Panc1 (cell line): Measurements from ENCODE around the gene RASGRP2. TPM values are rescaled to one million over a fixed set of nuclear protein-coding genes. Genes with fewer than 3 reads are reported as not detected.

ENCODE experiments used
- ATAC-seq: fragments of 200-7000 bp; cut with Tn5 transposase; 2 replicates; pipeline ENCODE4 v1.9.1; 2020; ENCODE audit warnings: mild to moderate bottlenecking, moderate library complexity
- BruUV-seq: library from RNA; stranded (reverse); fragments of 400-500 nt; replicated peaks from 2 replicates; lab custom pipeline; 2021; lab: Mats Ljungman, UMichigan
- CTCF ChIA-PET: fragments of 300-600 bp; sonication (Branson Sonifier 250); formaldehyde crosslinking; loops from one replicate; lab custom pipeline; 2022; ENCODE audit warnings: antibody characterized with exemption; lab: Charles Lee
- POLR2A ChIA-PET: fragments of 300-600 bp; sonication (Branson Sonifier 250); formaldehyde crosslinking; loops from one replicate; lab custom pipeline; 2022; ENCODE audit warnings: antibody characterized with exemption; lab: Charles Lee
- DNase-seq: peaks from one replicate; pipeline ENCODE4 v3.0.0-alpha.2; 2010; ENCODE audit warnings: low read depth, low spot score
- H3K27ac ChIP-seq: 2 replicates; pipeline ENCODE4 v1.5.1; 2011; ENCODE audit warnings: mild to moderate bottlenecking, low read length, inconsistent platforms
- H3K27me3 ChIP-seq: fragments of 200-500 bp; sonication (Bioruptor generic); 2 replicates; pipeline ENCODE4 v1.6.0; 2014; ENCODE audit warnings: low read length, inconsistent platforms; ENCODE audit not compliant: control insufficient read depth, insufficient read depth
- H3K36me3 ChIP-seq: fragments of 200-500 bp; sonication (Bioruptor generic); 2 replicates; pipeline ENCODE4 v1.5.1; 2014; ENCODE audit warnings: inconsistent platforms, mild to moderate bottlenecking, low read length, moderate library complexity; ENCODE audit not compliant: control insufficient read depth, insufficient read depth
- H3K4me1 ChIP-seq: 2 replicates; pipeline ENCODE4 v1.5.1; 2011; ENCODE audit warnings: inconsistent platforms, mild to moderate bottlenecking, low read length, moderate library complexity; ENCODE audit not compliant: control insufficient read depth, insufficient read depth
- H3K4me3 ChIP-seq, 2 experiments: 2 replicates each; pipeline ENCODE4 v1.5.1; 2011 to 2012; ENCODE audit warnings: low read depth in 2 of 2, low read length in 2 of 2, mild to moderate bottlenecking in 2 of 2, inconsistent platforms in 1 of 2, moderate library complexity in 1 of 2
- H3K9me3 ChIP-seq: fragments of 200-500 bp; sonication (Bioruptor generic); 2 replicates; pipeline ENCODE4 v1.5.1; 2014; ENCODE audit warnings: low read depth, mild to moderate bottlenecking, inconsistent platforms, low read length, moderate library complexity; ENCODE audit not compliant: control insufficient read depth, insufficient read depth
- POLR2AphosphoS5 ChIP-seq: IDR thresholded peaks from 2 replicates; pipeline ENCODE4 v1.6.1; 2012; ENCODE audit warnings: mild to moderate bottlenecking, low read depth, low read length, moderate library complexity
- REST ChIP-seq, 2 experiments: IDR thresholded peaks; 2 replicates each; pipeline ENCODE4 v1.6.1; 2011 to 2012; ENCODE audit warnings: low read depth in 2 of 2, control low read depth in 1 of 2, low read length in 1 of 2, mild to moderate bottlenecking in 1 of 2, moderate library complexity in 1 of 2; ENCODE audit not compliant: insufficient read depth in 1 of 2
- SIN3A ChIP-seq: IDR thresholded peaks from 2 replicates; pipeline ENCODE4 v1.6.1; 2012; ENCODE audit warnings: low read depth, mild to moderate bottlenecking, low read length, moderate library complexity, borderline replicate concordance; ENCODE audit not compliant: insufficient read depth
- TCF7L2 ChIP-seq: IDR thresholded peaks from 2 replicates; pipeline ENCODE4 v1.6.1; 2011; ENCODE audit warnings: mild to moderate bottlenecking, low read depth, low read length, inconsistent platforms
- in situ Hi-C: cut with HindIII; loops from 2 replicates; pipeline ENCODE4 v1.10.0; 2016; ENCODE audit warnings: low sequenced_read_pairs, low pct_unique_long_range_greater_than_20kb
- intact Hi-C: fragments of 100-400 bp; cut with micrococcal nuclease; formaldehyde crosslinking; loops from one replicate; pipeline ENCODE4 v1.10.0; 2022; ENCODE audit not compliant: unreplicated experiment
- total RNA-seq: library from RNA; stranded (reverse); gene quantifications from one replicate; pipeline ENCODE4 v1.2.1, GENCODE V29; 2021; ENCODE audit not compliant: unreplicated experiment
- TF ChIP-seq, protein P1 (sequence below): fragments of 450-650 bp; IDR thresholded peaks from 2 replicates; pipeline ENCODE4 v1.5.1; 2017; ENCODE audit warnings: mild to moderate bottlenecking

The RASGRP2 gene
- total RNA-seq, 1 experiment from 2014 or later, result 3.7 TPM

- no peak for TF ChIP-seq SIN3A
- TF ChIP-seq POLR2AphosphoS5, result no peak
- TF ChIP-seq, protein P1, sequence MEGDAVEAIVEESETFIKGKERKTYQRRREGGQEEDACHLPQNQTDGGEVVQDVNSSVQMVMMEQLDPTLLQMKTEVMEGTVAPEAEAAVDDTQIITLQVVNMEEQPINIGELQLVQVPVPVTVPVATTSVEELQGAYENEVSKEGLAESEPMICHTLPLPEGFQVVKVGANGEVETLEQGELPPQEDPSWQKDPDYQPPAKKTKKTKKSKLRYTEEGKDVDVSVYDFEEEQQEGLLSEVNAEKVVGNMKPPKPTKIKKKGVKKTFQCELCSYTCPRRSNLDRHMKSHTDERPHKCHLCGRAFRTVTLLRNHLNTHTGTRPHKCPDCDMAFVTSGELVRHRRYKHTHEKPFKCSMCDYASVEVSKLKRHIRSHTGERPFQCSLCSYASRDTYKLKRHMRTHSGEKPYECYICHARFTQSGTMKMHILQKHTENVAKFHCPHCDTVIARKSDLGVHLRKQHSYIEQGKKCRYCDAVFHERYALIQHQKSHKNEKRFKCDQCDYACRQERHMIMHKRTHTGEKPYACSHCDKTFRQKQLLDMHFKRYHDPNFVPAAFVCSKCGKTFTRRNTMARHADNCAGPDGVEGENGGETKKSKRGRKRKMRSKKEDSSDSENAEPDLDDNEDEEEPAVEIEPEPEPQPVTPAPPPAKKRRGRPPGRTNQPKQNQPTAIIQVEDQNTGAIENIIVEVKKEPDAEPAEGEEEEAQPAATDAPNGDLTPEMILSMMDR, result no peak
- no peak for TF ChIP-seq REST (IDR thresholded peaks at IDR 0.05; ENCODE audit: insufficient read depth in 1 of 2, low read depth in 2 of 2, low read length in 1 of 2)
- TF ChIP-seq TCF7L2, result no peak
- ChIA-PET CTCF (interaction anchor here (0.5 to 0.7 kb wide), 3 partner anchors 28 to 1071 kb away, joined by 3 to 7 read pairs (median 5); no protein-coding TSS in a partner anchor), POLR2A (no interaction called here)
- in situ Hi-C loops, result no loop called here
- no peaks in the 10 kb centered on the region for H3K9me3 ChIP-seq
- H3K27me3 ChIP-seq, result peaks cover 2% of the 10 kb centered on the region; the same call in 1 of the 2 replicates
- no peak overlapping the region for H3K27ac ChIP-seq
- ATAC-seq (no peak), DNase-seq (no peak)
- intact Hi-C loops, result no loop called here
- peaks cover 5% of the 10 kb centered on the region; the same call in 1 of the 2 replicates for H3K4me1 ChIP-seq
- no peaks in the 10 kb centered on the region for H3K36me3 ChIP-seq
- no TSS peak for BruUV-seq
- no peak overlapping the region for H3K4me3 ChIP-seq
Measured at GRCh38 chr11:64716473-64717267, 27.3 kb downstream of the RASGRP2 start.

DNA sequence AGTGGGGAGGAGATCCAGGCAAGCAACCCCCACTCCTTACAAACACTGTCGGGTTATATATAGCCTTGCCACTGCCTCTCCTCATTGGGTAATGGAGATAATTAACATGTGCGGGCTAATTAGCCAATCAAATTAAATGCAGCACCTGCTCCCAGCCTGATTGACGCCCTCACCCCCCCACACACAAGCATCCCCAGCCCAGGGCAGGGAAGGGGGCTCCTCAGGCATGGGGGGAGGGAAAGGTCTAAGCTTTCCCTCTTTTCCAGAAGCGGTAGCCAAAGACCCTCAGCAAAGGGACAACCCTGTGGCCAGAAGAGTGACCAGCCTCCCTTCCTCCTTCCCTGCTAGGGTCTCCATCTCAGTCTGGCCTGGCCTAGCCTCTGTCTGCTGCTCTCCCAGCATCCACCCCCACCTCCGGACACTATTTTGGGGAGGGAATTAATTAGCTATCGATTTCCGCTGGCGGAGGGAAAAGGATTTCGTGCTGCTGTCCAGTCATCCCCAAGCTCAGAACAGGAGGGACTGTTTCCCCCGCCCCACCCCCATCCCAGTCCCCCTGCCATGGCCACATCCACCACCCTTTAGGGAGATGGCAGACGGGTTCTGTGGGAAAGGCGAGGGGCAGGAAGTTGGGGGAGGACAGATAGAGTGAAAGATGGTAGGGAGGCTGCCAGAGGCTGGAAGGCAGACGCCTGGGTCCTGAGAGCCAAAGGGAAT is 28.0 kb downstream of the RASGRP2 start:
- Histone ChIP-seq H3K27ac (no peak overlapping the region), H3K4me1 (peaks cover 5% of the 10 kb centered on the region; the same call in 1 of the 2 replicates), H3K9me3 (no peaks in the 10 kb centered on the region), H3K27me3 (peaks cover 2% of the 10 kb centered on the region; the same call in 1 of the 2 replicates), H3K4me3 (no peak overlapping the region), H3K36me3 (no peaks in the 10 kb centered on the region)
- ATAC-seq, result no peak
- BruUV-seq, result no TSS peak
- intact Hi-C loops, result no loop called here
- POLR2A ChIA-PET, result interaction anchor here (0.6 kb wide), 1 partner anchor 302 kb away, joined by 8 read pairs; no protein-coding TSS in a partner anchor
- in situ Hi-C loops, result no loop called here
- TF ChIP-seq, protein P1, result no peak
- no peak for TF ChIP-seq TCF7L2
- no peak for TF ChIP-seq SIN3A
- no peak for TF ChIP-seq POLR2AphosphoS5
- TF ChIP-seq REST (IDR thresholded peaks at IDR 0.05; ENCODE audit: insufficient read depth in 1 of 2, low read depth in 2 of 2, low read length in 1 of 2), result no peak
- CTCF ChIA-PET, result interaction anchor here (0.5 to 0.9 kb wide), 3 partner anchors 359 to 1072 kb away, joined by 3 to 6 read pairs (median 5); no protein-coding TSS in a partner anchor
- no peak for DNase-seq
